DMS153 treated with DMSO at 0.1 percent for 48 hours (cell line): ENCODE results near the gene SHISA5.
A peak's percentile ranks its signal among the peaks of the same experiment; 100 is the strongest.

Experiments used
- DNase-seq: peaks from one replicate; lab custom pipeline; 2025; ENCODE audit not compliant: unreplicated experiment; lab: John Stamatoyannopoulos, UW

The SHISA5 gene

GRCh38 chr3:48432411-48433371 is 71.3 kb downstream of the SHISA5 start:
- DNase-seq: no peak

- DNase-seq: no peak
These were observed 72.5 kb downstream of the SHISA5 start for GRCh38 chr3:48431224-48432029.

- DNase-seq: no peak
These were observed 73.3 kb downstream of the SHISA5 start for GRCh38 chr3:48430708-48431101.

DNA sequence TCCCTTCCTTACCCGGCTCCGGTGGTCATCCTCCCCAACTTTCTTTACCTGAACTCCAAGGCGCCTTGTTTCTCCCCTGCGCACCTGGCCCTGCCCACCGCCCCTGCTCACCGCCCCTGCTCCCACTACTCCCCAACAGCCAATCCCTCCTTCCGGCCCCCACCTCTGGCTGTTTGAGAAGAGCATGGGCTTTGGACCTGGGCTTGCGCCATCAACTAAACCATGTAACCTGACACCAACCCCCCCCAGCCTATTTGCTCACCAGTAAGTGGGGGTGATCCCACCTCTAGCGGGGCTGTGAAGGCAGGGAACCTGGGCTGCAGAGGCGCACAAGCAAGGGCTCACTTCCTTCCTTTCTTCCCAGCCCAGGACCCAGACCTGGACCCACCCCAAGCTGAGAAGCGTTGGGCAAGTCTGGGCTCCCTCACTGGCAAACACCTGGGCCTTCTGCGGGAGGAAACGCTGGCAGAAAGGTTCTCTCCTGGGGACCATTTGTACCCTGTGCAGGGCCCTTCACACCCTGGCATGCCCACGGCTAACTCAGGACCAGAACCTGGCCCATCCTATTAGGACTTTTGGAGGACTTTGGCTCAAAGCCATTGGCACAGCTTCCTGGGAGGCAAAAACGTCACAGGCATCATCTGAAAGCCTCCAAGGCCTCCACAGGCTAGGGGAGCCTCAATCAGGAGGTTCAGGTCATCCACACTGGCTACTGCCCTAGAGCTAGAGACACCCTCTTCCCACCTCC is 73.8 kb downstream of the SHISA5 start, which contains the start of gene PLXNB1:
PLXNB1 (minus strand) TSS at position 127 of the 748 bp plus-strand sequence. CDS start 5,475 bp downstream, outside the sequence.
- DNase-seq: peak; percentile 7

DNA sequence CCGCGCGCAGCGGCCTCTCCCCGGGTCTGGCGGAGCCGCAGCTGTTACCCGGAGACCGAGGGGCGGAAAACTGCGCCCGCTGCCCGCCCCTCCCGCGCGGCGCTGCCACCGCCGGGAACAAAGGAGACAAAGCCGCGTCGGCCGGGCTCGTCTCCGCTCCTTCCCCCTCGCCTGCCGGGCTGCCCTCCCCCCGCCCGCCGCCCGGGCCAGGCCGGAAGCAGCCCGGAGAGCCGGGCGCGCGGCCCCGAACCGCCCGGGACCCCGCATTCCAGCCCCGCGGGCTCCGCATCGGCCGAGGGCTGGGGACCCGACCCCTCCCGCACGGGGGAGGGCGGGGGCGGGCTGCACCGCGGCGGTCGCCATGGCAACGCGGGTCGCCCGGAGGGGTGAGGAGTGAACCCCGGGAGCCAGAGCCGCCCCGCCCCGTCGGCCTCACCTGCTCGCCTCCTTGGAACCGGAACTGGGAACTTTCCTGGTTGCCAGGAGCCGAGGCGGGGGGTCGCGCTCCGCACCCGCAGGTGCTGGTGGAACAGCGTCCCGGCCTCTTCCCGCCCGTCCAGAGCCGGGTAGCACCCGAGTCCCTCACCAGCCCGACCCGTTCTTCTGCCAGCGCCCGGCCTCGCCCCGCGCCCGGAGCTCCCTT is 74.5 kb downstream of the SHISA5 start:
- DNase-seq: no peak

GRCh38 chr3:48428572-48429316 is 75.2 kb downstream of the SHISA5 start:
- DNase-seq: no peak

- no peak for DNase-seq
These were observed 75.8 kb downstream of the SHISA5 start for GRCh38 chr3:48428088-48428571.

GRCh38 chr3:48427630-48427962 is 76.4 kb downstream of the SHISA5 start:
- DNase-seq: no peak

DNA sequence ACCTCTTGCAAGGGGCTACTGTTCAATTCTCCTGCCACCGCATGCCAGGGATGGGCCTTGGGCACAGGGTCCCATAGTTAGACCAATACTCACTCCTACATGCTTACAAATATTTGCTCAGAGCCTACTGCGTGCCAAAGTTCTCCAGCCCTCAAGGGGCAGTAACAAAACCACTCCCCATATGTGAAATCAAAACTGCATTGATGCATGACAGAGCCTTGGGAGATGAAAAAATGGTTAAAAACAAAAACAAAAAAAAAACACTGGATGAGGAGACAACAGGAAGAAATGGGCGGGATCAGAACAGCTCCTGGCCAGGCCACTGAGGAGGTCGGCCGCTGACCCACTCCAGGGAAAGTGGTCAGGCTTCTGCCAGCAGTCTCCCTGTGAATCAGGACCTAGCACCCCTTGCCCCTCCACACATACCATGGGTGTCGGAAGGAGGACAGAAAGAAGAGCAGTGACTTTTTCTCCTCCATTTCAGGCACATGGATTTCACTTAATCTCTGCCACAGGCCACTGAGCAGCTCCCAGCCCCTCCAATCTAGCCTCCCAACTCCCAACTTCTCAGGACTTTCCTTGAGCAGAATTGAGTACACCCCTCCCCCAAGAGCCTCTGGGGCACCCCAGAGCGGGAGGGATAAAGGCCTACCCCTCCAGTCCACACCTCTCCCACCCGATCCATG is 76.9 kb downstream of the SHISA5 start:
- DNase-seq: no peak

GRCh38 chr3:48426401-48426909 is 77.5 kb downstream of the SHISA5 start:
- no peak for DNase-seq

DNA sequence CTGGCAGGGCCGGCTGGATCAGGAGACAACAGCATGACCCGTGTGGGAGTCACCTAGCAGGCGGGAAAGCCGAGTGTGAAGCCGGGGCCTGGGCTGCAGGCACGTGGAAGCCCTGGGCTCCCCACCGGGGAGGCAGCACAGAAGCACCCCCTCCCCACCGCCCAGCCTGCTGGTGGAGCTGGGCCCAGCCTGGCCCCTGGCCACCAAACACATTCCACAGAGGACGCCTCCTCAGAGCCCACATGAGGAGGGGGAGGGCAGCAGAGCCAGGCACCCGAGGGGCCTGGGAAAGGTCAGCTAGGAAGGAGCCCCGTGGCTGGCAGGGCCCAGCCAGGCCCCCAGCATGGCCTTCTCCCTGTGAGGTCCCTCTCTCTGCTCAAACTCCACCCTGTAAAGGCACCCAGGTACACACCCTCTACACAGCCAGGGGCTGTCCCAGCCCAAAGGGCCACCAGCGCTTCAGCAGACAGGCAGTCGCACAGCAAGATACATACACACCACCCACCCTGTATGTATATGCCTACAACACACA is 78.6 kb downstream of the SHISA5 start:
- no peak for DNase-seq

GRCh38 chr3:48423883-48424695 is 79.9 kb downstream of the SHISA5 start:
- no peak for DNase-seq

GRCh38 chr3:48423241-48423882 is 80.6 kb downstream of the SHISA5 start:
- DNase-seq: no peak

GRCh38 chr3:48422681-48423080 is 81.3 kb downstream of the SHISA5 start:
- DNase-seq: no peak

GRCh38 chr3:48422272-48422671 is 81.7 kb downstream of the SHISA5 start:
- DNase-seq: no peak

DNA sequence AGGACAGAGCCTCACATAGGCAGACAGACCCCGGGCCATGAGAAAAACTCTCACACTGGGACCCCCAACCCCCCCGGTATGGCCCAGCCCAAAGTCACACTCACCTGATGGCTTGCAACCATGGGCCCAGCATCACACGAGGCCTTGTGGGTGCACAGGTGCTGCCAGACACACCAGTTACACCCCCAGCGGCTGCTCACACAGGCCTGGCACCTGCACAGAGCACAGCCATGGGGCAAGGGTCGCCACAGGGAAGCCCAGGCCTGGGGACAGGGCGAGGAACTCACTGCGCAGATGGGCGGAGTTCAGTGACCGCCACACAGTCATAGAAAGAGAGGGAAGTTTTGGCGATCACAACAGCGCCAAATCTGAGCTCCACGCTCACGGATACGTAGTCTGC is 83.4 kb downstream of the SHISA5 start:
- no peak for DNase-seq

DNA sequence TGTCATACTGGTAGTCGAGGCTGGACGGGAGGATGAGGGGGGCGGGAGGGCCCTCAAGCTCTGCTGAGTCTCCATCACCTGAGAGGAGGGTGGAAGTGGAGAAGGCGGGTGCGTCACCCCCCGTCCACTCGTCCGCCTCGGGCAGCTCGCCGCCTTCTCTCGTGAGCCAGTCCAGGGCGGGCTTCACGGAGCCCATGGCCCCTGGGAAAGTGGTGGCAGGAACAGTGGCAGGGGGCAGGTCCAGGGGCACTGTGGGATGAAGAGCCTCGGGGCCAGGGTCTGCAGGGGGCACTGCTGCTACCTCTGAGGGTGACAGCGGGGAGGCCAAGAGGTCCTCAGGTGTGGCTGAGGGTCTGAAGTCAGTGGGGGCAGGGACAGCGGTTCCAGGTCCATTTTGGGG is 84.4 kb downstream of the SHISA5 start:
- no peak for DNase-seq

GRCh38 chr3:48419149-48419548 is 84.8 kb downstream of the SHISA5 start:
- no peak for DNase-seq
